ENCODE data around the gene ZSWIM1. TPM values are rescaled to one million over a fixed set of nuclear protein-coding genes. Genes with fewer than 3 reads are reported as not detected.
A peak's percentile ranks its signal among the peaks of the same experiment; 100 is the strongest.

Gene ZSWIM1
- total RNA-seq, 1 donor from 2014 or later = 7.9 TPM

DNA sequence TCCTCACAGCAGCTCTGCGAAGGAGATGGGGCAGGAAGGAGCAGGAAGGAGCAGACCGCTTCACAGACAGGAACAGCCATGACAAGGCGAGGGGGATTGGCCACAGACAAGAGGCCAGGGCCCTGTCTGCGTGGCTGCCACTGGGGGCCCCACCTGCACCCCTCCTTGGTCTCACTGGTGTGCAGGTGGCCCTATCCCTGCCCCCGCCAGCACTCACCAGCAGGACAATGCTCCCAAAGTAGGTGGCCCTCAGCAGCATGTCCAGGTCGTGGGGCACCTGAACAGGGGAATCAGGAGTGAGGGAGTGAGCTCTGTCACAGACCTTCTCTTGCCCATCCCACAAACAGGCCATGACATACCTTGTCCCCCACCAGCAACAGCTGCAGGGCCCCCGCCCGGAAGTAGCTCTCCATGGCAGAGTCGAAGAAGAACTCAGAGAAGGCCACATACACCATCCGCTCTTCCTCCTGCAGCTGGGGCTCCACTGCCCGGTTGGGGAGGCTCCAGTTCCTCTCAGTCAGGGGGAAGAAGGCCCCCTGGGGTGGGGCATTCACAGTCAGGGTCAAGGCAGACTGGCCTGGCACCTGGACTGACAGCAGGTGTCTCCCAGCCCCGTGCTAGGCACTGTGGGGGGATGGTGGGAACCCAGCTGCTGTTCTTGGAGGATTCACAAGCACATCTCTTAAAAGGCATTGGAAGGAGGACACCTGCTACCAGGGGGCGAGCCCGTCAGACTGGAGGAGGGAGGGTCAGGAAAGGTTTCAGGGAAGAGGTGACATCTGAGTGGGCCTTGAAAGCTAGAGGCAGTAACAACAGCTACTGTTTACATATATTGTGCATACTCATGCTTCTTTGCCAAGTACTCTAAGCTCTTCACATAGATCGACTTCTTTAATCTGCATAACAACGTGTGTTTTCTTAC lies 23.8 kb downstream of the ZSWIM1 start:
- no peaks in the 10 kb centered on the region for H3K9me3 Mint-ChIP-seq (ENCODE audit: low read depth)
- H3K27me3 Mint-ChIP-seq (ENCODE audit: low read depth) = no peaks in the 10 kb centered on the region
- H3K4me3 Mint-ChIP-seq (ENCODE audit: unreplicated experiment) = no peak overlapping the region
- peaks cover 4% of the 10 kb centered on the region for H3K4me1 Mint-ChIP-seq (ENCODE audit: low read depth)
- DNase-seq (ENCODE audit: low spot score) = no peak
- H3K27ac Mint-ChIP-seq (ENCODE audit: unreplicated experiment) = no peak overlapping the region
- peaks cover 6% of the 10 kb centered on the region for H3K36me3 Mint-ChIP-seq (ENCODE audit: low read depth)
- TF ChIP-seq, protein P1, sequence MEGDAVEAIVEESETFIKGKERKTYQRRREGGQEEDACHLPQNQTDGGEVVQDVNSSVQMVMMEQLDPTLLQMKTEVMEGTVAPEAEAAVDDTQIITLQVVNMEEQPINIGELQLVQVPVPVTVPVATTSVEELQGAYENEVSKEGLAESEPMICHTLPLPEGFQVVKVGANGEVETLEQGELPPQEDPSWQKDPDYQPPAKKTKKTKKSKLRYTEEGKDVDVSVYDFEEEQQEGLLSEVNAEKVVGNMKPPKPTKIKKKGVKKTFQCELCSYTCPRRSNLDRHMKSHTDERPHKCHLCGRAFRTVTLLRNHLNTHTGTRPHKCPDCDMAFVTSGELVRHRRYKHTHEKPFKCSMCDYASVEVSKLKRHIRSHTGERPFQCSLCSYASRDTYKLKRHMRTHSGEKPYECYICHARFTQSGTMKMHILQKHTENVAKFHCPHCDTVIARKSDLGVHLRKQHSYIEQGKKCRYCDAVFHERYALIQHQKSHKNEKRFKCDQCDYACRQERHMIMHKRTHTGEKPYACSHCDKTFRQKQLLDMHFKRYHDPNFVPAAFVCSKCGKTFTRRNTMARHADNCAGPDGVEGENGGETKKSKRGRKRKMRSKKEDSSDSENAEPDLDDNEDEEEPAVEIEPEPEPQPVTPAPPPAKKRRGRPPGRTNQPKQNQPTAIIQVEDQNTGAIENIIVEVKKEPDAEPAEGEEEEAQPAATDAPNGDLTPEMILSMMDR (IDR thresholded peaks at IDR 0.05) = no peak

DNA sequence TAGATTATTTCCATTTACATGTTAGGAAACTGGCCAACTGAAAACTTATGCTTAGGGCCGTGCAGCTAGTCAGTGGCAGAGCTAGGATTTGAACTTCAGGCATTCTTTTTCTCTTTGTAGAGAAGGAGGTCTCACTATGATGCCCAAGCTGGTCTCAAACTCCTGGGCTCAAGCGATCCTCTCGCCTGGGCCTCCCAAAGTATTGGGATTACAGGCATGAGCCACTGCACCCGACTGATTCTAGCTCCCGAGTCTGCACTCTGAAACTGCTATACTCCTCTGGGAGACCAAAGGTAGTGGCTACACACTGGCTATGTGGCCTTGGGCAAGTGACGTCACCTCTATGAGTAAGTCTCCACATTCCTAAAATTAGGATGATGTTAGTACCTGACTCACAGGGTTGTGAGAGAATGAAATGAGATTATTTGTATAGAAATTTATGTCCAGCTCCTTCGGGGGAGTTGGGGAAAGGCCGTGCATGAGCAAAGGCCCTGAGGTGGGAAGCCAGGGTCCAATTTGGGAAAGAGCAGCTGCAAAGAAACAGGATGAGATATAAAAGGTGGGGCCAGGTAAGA lies 24.6 kb downstream of the ZSWIM1 start:
- Mint-ChIP-seq H3K4me1 (ENCODE audit: low read depth) (peaks cover 9% of the 10 kb centered on the region), H3K27ac (ENCODE audit: unreplicated experiment) (no peak overlapping the region), H3K36me3 (ENCODE audit: low read depth) (peaks cover 6% of the 10 kb centered on the region), H3K27me3 (ENCODE audit: low read depth) (no peaks in the 10 kb centered on the region), H3K9me3 (ENCODE audit: low read depth) (no peaks in the 10 kb centered on the region), H3K4me3 (ENCODE audit: unreplicated experiment) (no peak overlapping the region)
- DNase-seq (ENCODE audit: low spot score) = no peak
- TF ChIP-seq, protein P1 (IDR thresholded peaks at IDR 0.05) = no peak

DNA sequence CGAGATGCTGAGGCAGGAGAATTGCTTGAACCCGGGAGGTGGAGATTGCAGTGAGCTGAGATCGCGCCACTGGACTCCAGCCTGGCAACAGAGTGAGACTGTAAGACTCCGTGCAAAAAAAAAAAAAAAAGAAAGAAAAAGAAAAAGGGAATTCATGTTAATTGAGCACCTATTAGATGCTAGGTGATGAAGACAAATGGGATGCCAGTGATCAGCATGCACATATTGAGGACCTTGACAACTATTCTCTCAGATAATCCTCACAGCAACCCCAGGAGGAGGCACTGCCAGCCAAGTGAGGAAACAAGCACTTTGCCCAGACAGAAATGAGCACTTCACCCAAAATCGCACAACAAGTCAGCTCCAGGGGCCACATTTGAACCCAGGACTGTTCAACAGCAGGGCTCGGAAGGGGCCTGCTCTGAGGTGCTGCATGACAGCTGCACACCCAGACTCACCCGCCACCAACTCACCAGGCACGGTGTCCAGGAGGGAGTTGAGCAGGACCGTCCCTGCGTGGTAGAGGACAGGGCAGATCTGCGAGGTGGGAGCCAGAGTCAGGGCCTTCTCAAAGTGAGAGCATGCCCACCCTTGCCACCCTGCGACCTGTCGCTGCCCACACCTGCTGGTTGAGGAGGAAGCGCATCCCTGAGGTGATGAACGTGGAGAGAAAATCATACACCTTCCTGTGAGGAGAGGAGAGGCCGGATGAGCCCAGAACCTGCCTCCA lies 26.4 kb downstream of the ZSWIM1 start:
- H3K9me3 Mint-ChIP-seq (ENCODE audit: low read depth) = no peaks in the 10 kb centered on the region
- no peak overlapping the region for H3K27ac Mint-ChIP-seq (ENCODE audit: unreplicated experiment)
- peaks cover 6% of the 10 kb centered on the region for H3K36me3 Mint-ChIP-seq (ENCODE audit: low read depth)
- no peak for DNase-seq (ENCODE audit: low spot score)
- H3K4me3 Mint-ChIP-seq (ENCODE audit: unreplicated experiment) = no peak overlapping the region
- peaks cover 23% of the 10 kb centered on the region for H3K4me1 Mint-ChIP-seq (ENCODE audit: low read depth)
- H3K27me3 Mint-ChIP-seq (ENCODE audit: low read depth) = no peaks in the 10 kb centered on the region
- TF ChIP-seq, protein P1 (IDR thresholded peaks at IDR 0.05) = no peak

DNA sequence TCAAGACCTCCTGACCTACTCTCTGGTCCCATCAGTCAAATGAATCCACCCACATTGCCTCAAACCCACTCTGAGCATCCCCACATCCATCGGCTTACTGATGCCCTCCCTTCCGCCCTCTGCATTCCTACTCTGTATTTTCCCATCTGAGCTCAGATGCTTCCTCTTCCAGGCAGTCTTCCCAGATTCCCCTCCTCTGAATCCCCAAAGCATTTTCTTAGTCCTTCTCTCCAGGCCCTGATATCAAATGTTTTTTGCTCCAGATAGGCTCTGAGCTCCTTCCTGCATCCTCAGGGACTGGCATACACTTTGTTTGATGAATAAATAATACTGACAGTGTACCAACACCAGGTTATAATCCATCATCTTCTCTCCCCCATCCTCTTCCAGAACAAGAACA lies 27.1 kb downstream of the ZSWIM1 start:
- Mint-ChIP-seq H3K4me1 (ENCODE audit: low read depth) (peaks cover 25% of the 10 kb centered on the region), H3K9me3 (ENCODE audit: low read depth) (no peaks in the 10 kb centered on the region), H3K36me3 (ENCODE audit: low read depth) (peaks cover 6% of the 10 kb centered on the region), H3K27me3 (ENCODE audit: low read depth) (no peaks in the 10 kb centered on the region), H3K4me3 (ENCODE audit: unreplicated experiment) (no peak overlapping the region), H3K27ac (ENCODE audit: unreplicated experiment) (no peak overlapping the region)
- DNase-seq (ENCODE audit: low spot score) = no peak
- TF ChIP-seq, protein P1 (IDR thresholded peaks at IDR 0.05) = no peak

DNA sequence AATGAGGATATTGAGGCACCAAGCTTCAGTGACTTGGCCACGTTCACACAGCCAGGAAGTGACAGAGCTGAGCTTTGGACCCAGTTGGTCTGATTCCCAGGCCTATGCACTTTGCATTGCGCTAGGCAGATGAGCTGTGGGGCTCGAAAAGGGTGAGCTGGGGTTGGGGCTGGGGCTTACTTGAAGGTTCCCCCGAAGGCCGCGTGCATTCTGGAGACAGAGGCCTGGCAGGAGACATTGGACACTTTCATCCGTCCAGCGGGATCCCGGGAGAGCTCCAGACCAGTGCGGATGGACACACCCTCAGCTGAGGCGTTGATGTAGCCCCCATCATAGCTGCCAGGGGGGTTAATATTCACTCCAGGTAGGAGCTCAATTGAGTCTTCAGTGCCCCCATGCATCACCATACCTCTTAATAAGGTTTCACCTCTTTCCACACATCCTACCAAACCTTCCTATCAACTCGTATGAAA lies 28.3 kb downstream of the ZSWIM1 start:
- no peak overlapping the region for H3K4me3 Mint-ChIP-seq (ENCODE audit: unreplicated experiment)
- H3K27me3 Mint-ChIP-seq (ENCODE audit: low read depth) = no peaks in the 10 kb centered on the region
- no peaks in the 10 kb centered on the region for H3K9me3 Mint-ChIP-seq (ENCODE audit: low read depth)
- TF ChIP-seq, protein P1 (IDR thresholded peaks at IDR 0.05) = no peak
- H3K27ac Mint-ChIP-seq (ENCODE audit: unreplicated experiment) = peak overlapping the region; percentile 20
- peaks cover 6% of the 10 kb centered on the region for H3K36me3 Mint-ChIP-seq (ENCODE audit: low read depth)
- DNase-seq (ENCODE audit: low spot score) = no peak
- H3K4me1 Mint-ChIP-seq (ENCODE audit: low read depth) = peaks cover 25% of the 10 kb centered on the region
